Breast epithelium (tissue), 4 donors: ENCODE measurements around the gene SYNC. TPM values are rescaled to one million over a fixed set of nuclear protein-coding genes. Genes with fewer than 3 reads are reported as not detected.
"Not testable (repeated sequence)": the region's sequence is repeated elsewhere in the genome, so short reads cannot be mapped to it uniquely, and the experiment has no call there.

ENCODE experiments used
- DNase-seq, 2 donors: peaks; one replicate each; pipeline ENCODE4 v3.0.0-alpha.2; 2019; ENCODE audit warnings: low spot score in 2 of 2
- H3K27ac ChIP-seq, 2 donors: fragments of 200-600 bp; sonication (generic) in 1 of 2; one replicate each; pipeline ENCODE4 v1.5.1; 2016 to 2019; ENCODE audit warnings: mild to moderate bottlenecking in 1 of 2
- H3K27me3 ChIP-seq, 2 donors: fragments of 200-600 bp; sonication (generic) in 1 of 2; one replicate each; pipeline versions ENCODE4 v1.5.1 to v1.6.0; 2017 to 2019; ENCODE audit warnings: control low read depth in 1 of 2, mild to moderate bottlenecking in 1 of 2
- H3K36me3 ChIP-seq: fragments of 200-600 bp; one replicate; pipeline ENCODE4 v1.5.1; 2019
- H3K4me1 ChIP-seq, 2 donors: fragments of 200-600 bp; sonication (generic); one replicate each; pipeline ENCODE4 v1.5.1; 2016 to 2019; ENCODE audit warnings: control low read depth in 1 of 2
- H3K4me3 ChIP-seq, 3 donors: fragments of 200-600 bp; sonication (generic); 1 replicate in 2 of 3; 2 replicates in 1 of 3; pipeline ENCODE4 v1.5.1; 2016 to 2019; ENCODE audit warnings: mild to moderate bottlenecking in 3 of 3, moderate library complexity in 2 of 3
- H3K9me3 ChIP-seq, 2 donors: fragments of 200-600 bp; sonication (generic) in 1 of 2; one replicate each; pipeline ENCODE4 v1.5.1; 2016 to 2019; ENCODE audit warnings: control low read depth in 1 of 2
- CTCF ChIP-seq, 3 donors: fragments of 450-650 bp; IDR thresholded peaks; one replicate each; pipeline ENCODE4 v1.5.1; 2016 to 2017; ENCODE audit warnings: antibody characterized with exemption in 3 of 3, mild to moderate bottlenecking in 3 of 3, moderate library complexity in 3 of 3
- POLR2A ChIP-seq: fragments of 450-650 bp; IDR thresholded peaks from one replicate; pipeline ENCODE4 v1.6.1; 2016; ENCODE audit warnings: antibody characterized with exemption, mild to moderate bottlenecking, moderate library complexity
- POLR2AphosphoS5 ChIP-seq, 3 donors: sonication (generic); formaldehyde crosslinking; IDR thresholded peaks; one replicate each; pipeline ENCODE4 v1.6.1; 2017; ENCODE audit warnings: antibody characterized with exemption in 3 of 3
- intact Hi-C: fragments of 100-400 bp; cut with DNase I; formaldehyde crosslinking; loops from one replicate; pipeline ENCODE4 v1.15.1; 2023; ENCODE audit warnings: low total_unique reads
- total RNA-seq, 3 donors: library from RNA; depleted of rRNA; stranded (reverse); fragments of >200 nt; gene quantifications; one replicate each; pipeline ENCODE4 v1.1.0, GENCODE V29; 2016

The SYNC gene
- total RNA-seq, 3 donors from 2014 or later, result 9.8 to 24.2 (median 13.6) TPM

GRCh38 chr1:32650248-32650751 lies 52.3 kb downstream of the SYNC start, which contains the start of gene ZBTB8OS:
Gene ZBTB8OS (minus strand): TSS chr1:32650550. CDS start chr1:32650529, 21 bp downstream.
- TF ChIP-seq POLR2AphosphoS5 (IDR thresholded peaks at IDR 0.05), result peak; percentile 26 to 82 (median 58)
- TF ChIP-seq CTCF (IDR thresholded peaks at IDR 0.05), result no peak
- Histone ChIP-seq H3K4me3 (peak within 1 kb of the TSS; percentile 80 to 88 (median 82)), H3K4me1 (peaks cover 0 to 6% of the 10 kb centered on the region in 2 donors), H3K27ac (peak within 1 kb of the TSS; percentile 98 to 100), H3K9me3 (no peaks in the 10 kb centered on the region), H3K27me3 (no peaks in the 10 kb centered on the region), H3K36me3 (peaks cover 1% of the 10 kb centered on the region)
- intact Hi-C loops, result no loop called here
- peak; percentile 91 to 92 for DNase-seq

GRCh38 chr1:32647308-32648134 lies 55.0 kb downstream of the SYNC start:
- Histone ChIP-seq H3K27ac (no peak overlapping the region), H3K27me3 (no peaks in the 10 kb centered on the region), H3K9me3 (no peaks in the 10 kb centered on the region), H3K36me3 (no peaks in the 10 kb centered on the region), H3K4me3 (no peak overlapping the region), H3K4me1 (peaks cover 0 to 2% of the 10 kb centered on the region in 2 donors)
- TF ChIP-seq CTCF (IDR thresholded peaks at IDR 0.05), result no peak
- no peak for TF ChIP-seq POLR2A
- no peak for TF ChIP-seq POLR2AphosphoS5 (IDR thresholded peaks at IDR 0.05)
- DNase-seq, result no peak
- intact Hi-C loops, result no loop called here

GRCh38 chr1:32644426-32644825 lies 58.1 kb downstream of the SYNC start:
- DNase-seq, result no peak
- H3K27ac ChIP-seq, result no peak overlapping the region
- H3K4me3 ChIP-seq, result no peak overlapping the region
- H3K36me3 ChIP-seq, result no peaks in the 10 kb centered on the region
- H3K4me1 ChIP-seq, result no peaks in the 10 kb centered on the region
- H3K27me3 ChIP-seq, result no peaks in the 10 kb centered on the region
- intact Hi-C loops, result no loop called here
- TF ChIP-seq POLR2A, result no peak
- TF ChIP-seq POLR2AphosphoS5 (IDR thresholded peaks at IDR 0.05), result no peak
- no peak for TF ChIP-seq CTCF (IDR thresholded peaks at IDR 0.05)
- no peaks in the 10 kb centered on the region for H3K9me3 ChIP-seq

- H3K27ac ChIP-seq, H3K9me3 ChIP-seq, intact Hi-C loops, DNase-seq, H3K4me3 ChIP-seq, H3K4me1 ChIP-seq, H3K27me3 ChIP-seq, H3K36me3 ChIP-seq: not testable (repeated sequence)
Observed at GRCh38 chr1:32642292-32642827, 60.2 kb downstream of the SYNC start.

GRCh38 chr1:32639489-32640075 lies 63.0 kb downstream of the SYNC start:
- H3K27ac ChIP-seq, result no peak overlapping the region
- H3K36me3 ChIP-seq, result no peaks in the 10 kb centered on the region
- no peaks in the 10 kb centered on the region for H3K27me3 ChIP-seq
- intact Hi-C loops, result no loop called here
- no peaks in the 10 kb centered on the region for H3K4me1 ChIP-seq
- no peaks in the 10 kb centered on the region for H3K9me3 ChIP-seq
- no peak overlapping the region for H3K4me3 ChIP-seq
- no peak for DNase-seq
- no peak for TF ChIP-seq POLR2A
- TF ChIP-seq POLR2AphosphoS5 (IDR thresholded peaks at IDR 0.05), result no peak
- no peak for TF ChIP-seq CTCF (IDR thresholded peaks at IDR 0.05)
